GM21423 (cell line): ENCODE results near the gene CEACAM3.
"Not testable (repeated sequence)": the region's sequence is repeated elsewhere in the genome, so short reads cannot be mapped to it uniquely, and the experiment has no call there.

Experiments used
- ATAC-seq: cut with Tn5 transposase; IDR thresholded peaks from one replicate; pipeline ENCODE4 v1.9.1; 2021; ENCODE audit warnings: mild to moderate bottlenecking, moderate library complexity; ENCODE audit not compliant: unreplicated experiment

Gene CEACAM3

DNA sequence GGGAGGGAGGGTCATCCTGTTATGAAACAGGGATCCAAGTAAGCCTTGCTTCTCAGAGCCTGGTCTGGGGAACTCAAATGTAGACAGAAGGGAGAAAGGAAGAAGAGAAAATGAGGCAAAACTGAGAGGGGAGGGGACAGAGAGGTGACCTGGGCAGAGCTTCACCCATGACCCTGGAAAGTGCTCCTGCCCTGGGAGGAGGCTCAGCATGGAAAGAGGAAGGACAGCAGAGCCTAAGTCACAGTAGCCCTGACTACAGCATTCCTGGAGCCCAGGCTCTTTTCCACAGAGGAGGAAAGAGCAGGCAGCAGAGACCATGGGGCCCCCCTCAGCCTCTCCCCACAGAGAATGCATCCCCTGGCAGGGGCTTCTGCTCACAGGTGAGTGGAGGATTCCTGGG lies at the start of gene CEACAM3:
TSS of gene CEACAM3 (plus strand) at position 226 of the 400 bp plus-strand sequence. CDS start at position 317, 91 bp downstream.
- ATAC-seq, result no peak

- no peak for ATAC-seq
Measured at GRCh38 chr19:41746593-41747227, 49.7 kb upstream of the CEACAM3 start.

GRCh38 chr19:41748012-41748411 lies 48.4 kb upstream of the CEACAM3 start:
- no peak for ATAC-seq

- not testable (repeated sequence) for ATAC-seq
Measured at GRCh38 chr19:41750248-41751134, 45.9 kb upstream of the CEACAM3 start.

DNA sequence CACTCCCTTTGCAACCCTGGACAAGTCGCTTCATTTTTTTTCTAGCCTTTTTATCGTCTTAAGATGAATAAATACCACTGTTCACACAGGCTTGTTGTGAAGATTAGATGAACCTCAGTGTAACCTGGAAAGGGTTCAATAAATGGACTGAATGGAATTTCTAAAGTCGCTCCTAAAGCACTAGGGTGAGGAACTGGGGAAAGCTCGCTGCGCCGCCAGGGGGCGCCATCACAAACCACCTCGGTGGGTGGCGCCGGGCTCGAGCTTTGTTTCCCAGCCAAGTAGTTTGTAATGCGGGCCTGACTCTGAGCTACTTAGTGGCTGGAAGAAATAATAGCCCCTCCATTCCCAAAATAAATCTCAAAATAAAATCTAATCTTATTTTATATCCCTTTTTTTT lies 43.2 kb upstream of the CEACAM3 start:
- ATAC-seq, result no peak

- ATAC-seq, result no peak
Measured at GRCh38 chr19:41753936-41754529, 42.4 kb upstream of the CEACAM3 start.

DNA sequence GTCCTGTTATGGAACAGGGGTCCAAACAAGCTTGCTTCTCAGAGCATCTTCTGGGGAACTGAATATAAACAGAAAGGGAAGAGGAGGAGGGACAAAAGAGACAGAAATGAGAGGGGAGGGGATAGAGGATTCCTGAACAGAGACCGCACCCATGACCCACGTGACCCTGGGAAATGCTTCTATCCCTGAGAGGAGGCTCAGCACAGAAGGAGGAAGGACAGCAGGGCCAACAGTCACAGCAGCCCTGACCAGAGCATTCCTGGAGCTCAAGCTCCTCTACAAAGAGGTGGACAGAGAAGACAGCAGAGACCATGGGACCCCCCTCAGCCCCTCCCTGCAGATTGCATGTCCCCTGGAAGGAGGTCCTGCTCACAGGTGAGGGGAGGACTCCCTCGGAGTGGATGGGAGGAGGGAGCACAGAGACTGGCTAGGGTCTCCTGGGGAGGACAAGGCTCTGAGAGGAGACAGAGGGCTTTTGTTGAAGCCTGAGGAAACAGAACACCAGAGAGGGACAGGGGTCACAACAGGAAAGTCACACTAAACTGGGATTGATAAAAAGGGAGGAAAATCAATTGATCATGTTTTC lies 41.0 kb upstream of the CEACAM3 start, which contains the start of gene CEACAM6:
TSS of gene CEACAM6 (plus strand) at position 203 of the 586 bp plus-strand sequence. CDS start at position 312, 109 bp downstream.
- no peak for ATAC-seq

GRCh38 chr19:41758846-41759245 lies 37.5 kb upstream of the CEACAM3 start:
- ATAC-seq, result no peak

GRCh38 chr19:41767115-41767514 lies 29.3 kb upstream of the CEACAM3 start:
- no peak for ATAC-seq

DNA sequence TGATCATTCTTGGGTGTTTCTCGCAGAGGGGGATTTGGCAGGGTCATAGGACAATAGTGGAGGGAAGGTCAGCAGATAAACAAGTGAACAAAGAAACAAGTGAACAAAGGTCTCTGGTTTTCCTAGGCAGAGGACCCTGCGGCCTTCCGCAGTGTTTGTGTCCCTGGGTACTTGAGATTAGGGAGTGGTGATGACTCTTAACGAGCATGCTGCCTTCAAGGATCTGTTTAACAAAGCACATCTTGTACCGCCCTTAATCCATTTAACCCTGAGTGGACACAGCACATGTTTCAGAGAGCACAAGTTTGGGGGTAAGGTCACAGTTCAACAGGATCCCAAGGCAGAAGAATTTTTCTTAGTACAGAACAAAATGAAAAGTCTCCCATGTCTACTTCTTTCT lies 28.3 kb upstream of the CEACAM3 start:
- ATAC-seq, result not testable (repeated sequence)

GRCh38 chr19:41769608-41770007 lies 26.8 kb upstream of the CEACAM3 start:
- ATAC-seq, result no peak

DNA sequence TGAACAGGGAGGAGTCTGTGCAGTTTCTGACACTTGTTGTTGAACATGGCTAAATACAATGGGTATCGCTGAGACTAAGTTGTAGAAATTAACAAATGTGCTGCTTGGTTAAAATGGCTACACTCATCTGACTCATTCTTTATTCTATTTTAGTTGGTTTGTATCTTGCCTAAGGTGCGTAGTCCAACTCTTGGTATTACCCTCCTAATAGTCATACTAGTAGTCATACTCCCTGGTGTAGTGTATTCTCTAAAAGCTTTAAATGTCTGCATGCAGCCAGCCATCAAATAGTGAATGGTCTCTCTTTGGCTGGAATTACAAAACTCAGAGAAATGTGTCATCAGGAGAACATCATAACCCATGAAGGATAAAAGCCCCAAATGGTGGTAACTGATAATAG lies 25.0 kb upstream of the CEACAM3 start:
- ATAC-seq, result no peak

DNA sequence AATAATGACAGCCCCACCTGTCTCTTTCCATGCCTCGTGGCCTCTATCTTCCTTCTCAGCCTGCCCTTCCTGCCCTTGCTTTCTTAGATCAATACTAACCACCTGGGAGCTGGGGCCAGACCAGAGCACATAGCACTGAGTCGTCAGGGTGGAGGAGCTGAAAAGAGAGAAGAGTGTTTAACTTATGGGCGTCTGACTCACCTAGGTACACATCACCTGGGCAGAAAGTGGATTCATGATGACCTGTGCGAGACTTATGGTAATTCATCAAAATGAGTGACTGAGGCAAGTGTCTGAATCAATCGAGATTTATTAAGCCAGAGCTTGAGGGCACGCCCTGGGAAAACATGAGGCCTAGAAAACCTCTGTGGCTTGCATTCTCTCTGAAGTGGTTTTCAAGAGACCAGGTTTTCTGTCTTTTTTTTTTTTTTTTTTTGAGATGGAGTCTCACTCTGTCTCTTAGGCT lies 21.8 kb upstream of the CEACAM3 start:
- ATAC-seq, result no peak

DNA sequence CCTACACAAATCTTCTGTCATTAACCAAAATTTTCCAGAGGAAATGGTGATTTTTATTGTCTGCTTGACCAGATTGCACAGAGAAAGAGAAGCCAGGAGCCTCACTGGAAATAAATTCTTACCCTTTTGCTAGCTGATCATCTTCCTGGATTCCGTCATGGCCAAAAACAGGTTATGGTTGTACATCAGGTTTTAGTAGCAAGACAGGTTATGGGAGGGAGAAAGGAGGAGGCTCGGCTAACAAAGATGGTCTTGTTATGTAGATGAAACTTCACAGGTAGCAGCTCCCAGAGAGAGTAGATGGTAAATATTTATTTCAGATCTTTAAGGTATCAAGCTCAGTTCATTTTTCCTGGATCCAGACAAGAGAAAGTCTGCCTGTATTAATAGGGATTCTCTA lies 19.7 kb upstream of the CEACAM3 start:
- no peak for ATAC-seq

DNA sequence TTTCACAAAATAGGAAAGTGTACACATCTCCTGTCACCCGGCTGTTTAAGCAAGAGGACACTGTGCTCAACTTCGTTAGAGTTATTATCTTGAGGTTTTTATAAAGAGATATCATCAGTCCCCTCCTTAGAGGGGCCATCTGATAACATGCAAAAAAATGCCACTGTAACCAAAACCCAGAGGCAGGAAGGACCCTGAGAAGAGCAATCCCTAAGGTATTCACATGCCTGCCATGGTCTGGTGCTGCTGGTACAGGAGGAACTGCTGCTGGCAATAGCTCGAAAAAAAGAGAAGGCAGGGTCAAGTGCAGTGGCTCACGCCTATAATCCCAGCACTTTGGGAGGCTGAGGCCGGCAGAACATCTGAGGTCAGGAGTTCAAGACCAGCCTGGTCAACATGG lies 12.8 kb upstream of the CEACAM3 start:
- ATAC-seq, result no peak

DNA sequence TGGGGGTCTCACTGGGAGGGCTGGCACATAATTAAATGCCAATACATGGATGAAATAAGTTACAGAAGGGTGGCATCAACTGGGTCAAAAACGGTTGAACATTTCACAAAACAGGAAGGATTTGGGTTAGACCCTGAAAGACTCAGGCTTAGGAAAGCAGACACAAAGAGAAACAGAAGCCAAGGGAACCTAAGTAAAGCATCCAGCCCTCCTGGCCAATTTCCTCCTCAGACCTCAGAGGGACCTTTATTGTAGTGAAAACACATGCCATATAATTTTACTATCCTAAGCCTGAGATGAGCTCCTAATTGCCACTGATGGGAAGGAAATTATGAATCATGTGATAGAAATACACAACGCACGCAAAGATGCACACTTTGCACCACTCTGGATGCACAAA lies 12.1 kb upstream of the CEACAM3 start:
- ATAC-seq, result no peak

DNA sequence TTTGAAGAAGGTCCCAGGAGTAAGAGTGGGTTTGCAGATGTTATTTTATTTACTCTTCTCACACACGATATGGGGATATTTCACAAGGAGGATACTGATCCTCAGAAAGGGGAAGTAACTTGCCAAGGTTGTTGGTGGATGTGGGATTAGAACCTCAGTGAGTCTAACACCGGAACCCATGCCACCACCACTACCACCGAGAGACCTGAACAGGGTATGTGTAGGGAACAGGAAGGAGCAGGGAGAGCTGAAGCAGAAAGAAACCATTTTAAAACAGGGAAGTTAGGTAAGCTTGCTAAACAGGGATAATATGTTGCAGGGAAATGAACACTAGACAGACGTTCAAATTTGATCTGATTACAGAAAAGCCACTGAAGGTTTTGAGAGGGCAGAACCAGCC lies 11.6 kb upstream of the CEACAM3 start:
- no peak for ATAC-seq

DNA sequence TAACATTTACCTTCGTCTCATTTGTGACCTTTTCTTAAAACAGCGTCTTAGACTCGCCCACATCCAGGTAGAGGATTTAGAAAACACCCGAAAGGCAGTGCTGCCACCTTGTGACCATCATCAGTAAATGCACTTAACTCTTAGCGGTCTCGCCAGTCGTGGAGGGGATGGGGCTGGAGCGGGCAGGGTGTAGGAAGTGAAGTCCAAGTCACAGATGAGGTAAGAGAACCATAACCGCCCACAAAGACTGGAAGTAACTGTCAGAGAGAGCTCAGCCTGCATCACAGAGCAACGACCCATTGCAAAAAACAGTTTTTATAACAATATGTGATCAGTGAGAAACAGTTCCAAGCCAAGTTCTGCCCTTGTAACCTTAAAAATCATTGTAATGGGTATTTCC lies 10.7 kb upstream of the CEACAM3 start:
- ATAC-seq, result no peak

- no peak for ATAC-seq
Measured at GRCh38 chr19:41787055-41787454, 9.3 kb upstream of the CEACAM3 start.

GRCh38 chr19:41788518-41788917 lies 7.9 kb upstream of the CEACAM3 start:
- not testable (repeated sequence) for ATAC-seq

DNA sequence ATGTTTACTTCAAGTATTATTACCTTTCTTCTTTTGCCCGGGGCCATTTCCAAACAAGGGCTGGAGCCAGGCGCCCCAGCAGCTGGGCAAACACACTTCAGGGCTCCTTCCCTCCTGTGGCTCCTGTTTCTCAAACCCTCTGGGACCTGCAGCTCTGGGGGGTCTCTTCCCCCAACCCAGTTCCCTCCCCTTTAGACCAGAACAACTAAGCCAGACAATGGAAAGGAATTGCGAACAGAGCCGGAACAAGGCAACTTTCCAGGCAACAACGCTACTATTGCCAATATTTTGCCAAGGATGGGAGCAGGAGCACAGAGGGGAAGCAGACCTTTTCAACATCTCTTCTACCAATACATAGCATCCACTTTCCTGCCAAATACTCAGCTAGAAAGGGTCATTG lies 7.3 kb upstream of the CEACAM3 start:
- ATAC-seq, result not testable (repeated sequence)
